ENCODE results near the gene ANKRD61. TPM values are rescaled to one million over a fixed set of nuclear protein-coding genes. Genes with fewer than 3 reads are reported as not detected.

Gene ANKRD61
- total RNA-seq, 1 experiment from 2014 or later = 0.24 TPM

DNA sequence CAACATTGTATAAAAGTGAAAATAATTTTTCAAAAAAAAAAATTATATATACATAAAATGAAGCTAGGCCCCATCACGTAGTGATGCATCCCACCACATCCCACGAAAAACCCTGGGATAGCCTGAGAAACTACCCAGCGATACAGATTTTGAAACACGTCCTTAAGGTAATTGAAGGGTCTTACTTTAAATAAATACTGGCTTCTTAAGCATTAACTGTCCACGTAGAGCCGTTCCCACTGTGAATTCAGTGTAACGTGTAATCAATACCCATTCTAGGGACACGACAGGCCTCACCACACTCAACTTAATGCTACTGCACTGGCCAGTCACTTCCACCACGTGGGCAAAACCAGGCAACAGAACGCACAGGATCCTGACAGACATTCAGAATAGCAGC, 4.0 kb downstream of the ANKRD61 start:
- Mint-ChIP-seq H3K9me3 (no peaks in the 10 kb centered on the region), H3K4me3 (no peak overlapping the region), H3K27me3 (ENCODE audit: low read depth) (no peaks in the 10 kb centered on the region), H3K36me3 (ENCODE audit: insufficient read depth in 1 of 3, low read depth in 3 of 3) (peaks cover 37 to 85% (median 77%) of the 10 kb centered on the region in 3 experiments), H3K4me1 (no peaks in the 10 kb centered on the region), H3K27ac (peak overlapping the region in 2 of 3 experiments; percentile 18 to 89; a peak in 3 of 7 replicates)
- Histone ChIP-seq H2BK20ac (ENCODE audit: low read depth, low read length, poor library complexity, severe bottlenecking) (no peak overlapping the region), H3K23ac (ENCODE audit: insufficient read length, low read depth, low read length) (no peak overlapping the region), H3T11ph (ENCODE audit: low read length) (no peak overlapping the region), H4K91ac (ENCODE audit: insufficient read length, low read depth, low read length) (no peak overlapping the region), H2BK15ac (ENCODE audit: low read depth, low read length) (no peak overlapping the region), H4K20me1 (ENCODE audit: control insufficient read depth, insufficient read depth, insufficient read length) (no peaks in the 10 kb centered on the region), H3K79me2 (ENCODE audit: insufficient read depth, low read length) (0 out of 2 replicates have a peak, but pooled peaks cover 2% of the 10 kb centered on the region), H2BK12ac (ENCODE audit: insufficient read length, low read depth, low read length) (no peak overlapping the region), H4K8ac (replicated peaks; ENCODE audit: insufficient read length, low read depth, low read length) (no peak overlapping the region), H2AFZ (ENCODE audit: low read length) (no peak overlapping the region), H3K56ac (ENCODE audit: insufficient read length, low read depth, low read length) (no peak overlapping the region), H3K14ac (ENCODE audit: insufficient read depth, low read length) (no peak overlapping the region), H3K9me3 (ENCODE audit: control insufficient read depth, low read depth, low read length) (no peaks in the 10 kb centered on the region), H3K4ac (ENCODE audit: low read depth, low read length) (no peak overlapping the region), H3K4me1 (ENCODE audit: insufficient read depth, low read length) (no peaks in the 10 kb centered on the region), H4K5ac (ENCODE audit: insufficient read length, low read depth, low read length) (no peak overlapping the region), H3K27ac (ENCODE audit: insufficient read length, low read depth, low read length) (no peak overlapping the region), H3K79me1 (ENCODE audit: insufficient read depth, low read depth, low read length, poor library complexity, severe bottlenecking) (peaks cover 14% of the 10 kb centered on the region), H3K23me2 (ENCODE audit: insufficient read length, low read depth, low read length, poor library complexity, severe bottlenecking) (no peaks in the 10 kb centered on the region), H3K4me2 (ENCODE audit: insufficient read depth, insufficient read length, low read length) (no peak overlapping the region), H3K18ac (ENCODE audit: insufficient read length, low read depth, low read length) (no peak overlapping the region), H3K27me3 (ENCODE audit: insufficient read depth, low read length) (no peaks in the 10 kb centered on the region), H2BK120ac (ENCODE audit: low read depth, low read length, poor library complexity, severe bottlenecking) (no peak overlapping the region), H3K9ac (ENCODE audit: extremely low read depth, insufficient read length, low read length) (no peak overlapping the region), H2BK5ac (ENCODE audit: insufficient read length, low read length) (no peak overlapping the region), H2AK5ac (ENCODE audit: insufficient read length, low read length) (no peak overlapping the region)
- no peak for DNase-seq
- TF ChIP-seq, protein P1, sequence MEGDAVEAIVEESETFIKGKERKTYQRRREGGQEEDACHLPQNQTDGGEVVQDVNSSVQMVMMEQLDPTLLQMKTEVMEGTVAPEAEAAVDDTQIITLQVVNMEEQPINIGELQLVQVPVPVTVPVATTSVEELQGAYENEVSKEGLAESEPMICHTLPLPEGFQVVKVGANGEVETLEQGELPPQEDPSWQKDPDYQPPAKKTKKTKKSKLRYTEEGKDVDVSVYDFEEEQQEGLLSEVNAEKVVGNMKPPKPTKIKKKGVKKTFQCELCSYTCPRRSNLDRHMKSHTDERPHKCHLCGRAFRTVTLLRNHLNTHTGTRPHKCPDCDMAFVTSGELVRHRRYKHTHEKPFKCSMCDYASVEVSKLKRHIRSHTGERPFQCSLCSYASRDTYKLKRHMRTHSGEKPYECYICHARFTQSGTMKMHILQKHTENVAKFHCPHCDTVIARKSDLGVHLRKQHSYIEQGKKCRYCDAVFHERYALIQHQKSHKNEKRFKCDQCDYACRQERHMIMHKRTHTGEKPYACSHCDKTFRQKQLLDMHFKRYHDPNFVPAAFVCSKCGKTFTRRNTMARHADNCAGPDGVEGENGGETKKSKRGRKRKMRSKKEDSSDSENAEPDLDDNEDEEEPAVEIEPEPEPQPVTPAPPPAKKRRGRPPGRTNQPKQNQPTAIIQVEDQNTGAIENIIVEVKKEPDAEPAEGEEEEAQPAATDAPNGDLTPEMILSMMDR (conservative IDR thresholded peaks at IDR 0.05) = no peak
- WGBS (ENCODE audit: extremely low coverage, insufficient read length, low lambda C conversion rate) = no CpG with 5 or more reads among the region's 10 CpGs

Data from H9 (cell line).